GM15510 (cell line): ENCODE results near the gene UNKL.

ENCODE experiments used
- POLR2A ChIP-seq: IDR thresholded peaks from 3 replicates; pipeline ENCODE4 v1.6.1; 2011; ENCODE audit warnings: borderline replicate concordance; ENCODE audit not compliant: insufficient read length; ENCODE audit errors: extremely low read depth

The UNKL gene

DNA sequence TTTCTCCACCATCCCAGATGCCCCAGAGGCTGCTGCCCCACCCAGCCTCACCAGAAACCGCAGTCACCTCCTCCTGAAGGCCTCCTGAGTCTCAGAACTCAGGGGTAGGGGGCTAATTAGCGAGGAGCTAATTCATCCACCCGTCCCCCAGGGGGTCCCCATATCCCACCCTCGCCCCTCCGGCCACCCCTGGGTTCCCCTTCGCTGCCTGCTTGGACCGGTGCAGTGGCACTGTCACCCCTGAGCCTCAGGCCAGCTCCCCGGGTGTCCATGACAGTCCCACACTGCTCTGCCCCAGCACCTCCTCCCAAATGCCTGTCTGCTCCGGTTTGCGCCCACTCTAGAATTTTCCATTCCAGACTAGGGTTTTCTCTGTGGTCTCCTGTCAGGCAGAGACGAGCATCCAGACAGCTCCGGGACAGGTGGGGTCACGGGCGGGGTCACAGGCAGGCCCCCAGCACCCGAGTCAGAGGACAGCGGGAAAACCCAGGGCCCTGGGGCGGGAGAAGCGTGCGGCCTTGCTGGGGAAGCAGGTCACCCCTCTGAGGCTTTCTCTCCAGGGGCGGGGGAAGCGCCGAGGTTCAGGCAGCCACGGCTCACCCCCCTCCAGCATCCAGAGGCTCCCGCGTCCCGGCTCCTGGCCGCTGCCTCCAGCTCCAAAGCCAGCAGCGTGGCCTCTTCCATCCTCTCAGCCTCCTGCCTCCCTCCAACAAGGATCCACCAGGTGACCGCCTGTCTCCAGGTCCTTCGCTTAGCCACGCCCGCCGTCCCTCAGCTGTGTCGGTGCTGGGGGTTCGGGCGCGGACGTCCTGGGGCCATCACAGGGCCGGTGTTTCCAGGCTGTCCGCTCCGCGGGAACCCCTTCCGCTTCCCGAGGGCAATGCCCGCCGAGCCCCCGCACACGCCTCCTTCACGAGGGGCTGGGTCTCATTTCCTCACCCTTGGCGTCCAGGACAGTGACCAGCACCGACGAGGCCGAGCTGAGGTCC, 13.3 kb upstream of the UNKL start:
- no peak for TF ChIP-seq POLR2A

GRCh38 chr16:1426734-1427471, 12.4 kb upstream of the UNKL start:
- no peak for TF ChIP-seq POLR2A

DNA sequence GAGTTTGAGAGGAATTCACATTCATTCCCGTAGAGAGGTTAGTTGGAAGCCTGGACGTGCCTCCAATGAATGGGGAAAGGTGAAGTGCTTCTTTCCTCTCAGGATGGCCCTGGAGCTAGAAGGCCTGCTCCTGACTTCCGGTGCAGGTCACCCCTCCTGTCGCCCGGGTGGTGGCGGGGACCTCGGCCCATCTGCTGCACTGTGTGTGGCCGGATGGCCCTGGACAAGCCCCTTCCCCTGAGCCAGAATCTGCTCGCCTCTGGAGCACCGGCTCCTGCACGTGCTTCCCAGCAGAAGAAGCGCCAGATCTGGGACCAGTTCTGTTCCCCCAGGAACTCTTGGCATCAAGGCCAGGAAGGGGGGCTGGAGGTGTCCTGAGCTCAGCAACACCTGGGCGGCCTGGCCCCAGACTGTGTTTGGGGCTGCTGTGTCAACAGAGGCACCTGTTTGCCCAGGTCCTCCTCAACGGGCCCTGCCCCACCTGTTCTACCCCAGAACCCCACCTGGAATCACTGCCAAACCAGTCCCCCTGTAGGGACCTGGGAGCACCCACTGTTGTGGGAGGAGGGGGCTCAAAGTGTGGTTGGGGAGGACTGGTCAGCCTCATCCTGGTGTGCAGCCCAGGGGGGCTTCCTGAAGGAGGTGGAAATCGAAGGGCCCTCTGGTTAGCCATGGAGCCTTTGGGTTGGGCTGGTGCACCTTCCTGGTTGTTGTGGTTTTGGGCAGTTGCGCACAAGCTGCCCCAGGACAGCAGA, 11.3 kb upstream of the UNKL start:
- TF ChIP-seq POLR2A, result no peak

DNA sequence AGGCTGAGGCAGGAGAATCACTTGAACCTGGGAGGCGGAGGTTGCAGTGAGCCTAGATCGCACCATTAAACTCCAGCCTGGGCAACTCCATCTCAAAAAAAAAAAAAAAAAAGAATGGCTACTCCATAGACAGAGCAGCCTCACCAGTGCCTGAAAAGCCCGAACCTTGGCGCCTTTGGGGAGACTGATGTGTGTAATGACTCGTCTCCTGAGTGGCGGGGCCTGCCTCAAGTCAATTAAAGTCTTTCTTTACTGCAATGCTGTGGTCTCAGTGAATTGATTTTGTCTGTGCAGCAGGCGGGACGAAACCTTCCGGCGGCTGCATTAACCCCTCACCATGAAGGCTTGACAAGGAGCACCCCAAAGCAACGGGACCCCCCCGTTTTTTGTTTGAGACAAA, 9.5 kb upstream of the UNKL start:
- TF ChIP-seq POLR2A, result no peak

GRCh38 chr16:1422076-1422475, 7.6 kb upstream of the UNKL start:
- TF ChIP-seq POLR2A, result no peak

DNA sequence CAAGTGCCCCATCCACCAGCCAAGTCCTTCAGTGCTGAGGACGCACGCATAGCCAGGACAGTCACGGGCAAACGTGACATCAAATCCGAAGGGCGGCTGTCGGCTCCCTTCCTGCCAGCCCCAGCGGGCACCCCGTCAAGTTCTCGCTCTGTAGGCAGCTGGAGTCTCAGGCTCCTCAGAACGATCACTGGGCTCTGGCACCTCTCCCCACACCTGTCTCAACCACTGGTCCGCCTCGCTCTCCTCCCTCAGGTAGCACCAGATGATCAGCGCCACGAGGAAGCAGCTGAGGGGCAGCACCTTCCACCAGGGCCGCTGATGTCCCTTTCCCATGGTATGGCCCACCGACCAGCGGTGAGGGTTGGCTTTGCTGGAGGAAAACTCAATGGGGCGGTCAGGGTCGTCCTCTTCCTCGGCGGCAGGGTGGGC, 5.6 kb upstream of the UNKL start:
- TF ChIP-seq POLR2A, result no peak

DNA sequence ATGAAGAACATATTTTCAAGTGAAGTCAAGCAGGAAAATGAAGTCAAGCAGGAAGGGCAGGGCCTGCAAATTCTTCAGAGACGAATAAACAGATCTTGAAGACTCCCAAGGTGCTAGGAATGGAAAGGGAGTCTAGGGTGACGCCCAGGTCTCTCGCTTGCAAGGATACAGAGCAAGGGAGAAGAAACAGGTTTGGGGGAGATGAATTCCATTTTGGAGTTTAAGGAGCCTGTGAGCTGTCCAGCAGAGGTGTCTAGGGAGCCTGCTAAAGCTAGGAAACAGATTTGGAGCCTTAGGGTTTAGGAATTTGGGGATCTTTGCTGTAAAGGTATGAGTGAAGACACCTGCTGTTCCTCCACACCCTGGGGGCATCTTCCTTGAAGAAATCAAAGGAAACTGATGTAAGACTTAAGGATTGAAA, 2.0 kb upstream of the UNKL start:
- no peak for TF ChIP-seq POLR2A

DNA sequence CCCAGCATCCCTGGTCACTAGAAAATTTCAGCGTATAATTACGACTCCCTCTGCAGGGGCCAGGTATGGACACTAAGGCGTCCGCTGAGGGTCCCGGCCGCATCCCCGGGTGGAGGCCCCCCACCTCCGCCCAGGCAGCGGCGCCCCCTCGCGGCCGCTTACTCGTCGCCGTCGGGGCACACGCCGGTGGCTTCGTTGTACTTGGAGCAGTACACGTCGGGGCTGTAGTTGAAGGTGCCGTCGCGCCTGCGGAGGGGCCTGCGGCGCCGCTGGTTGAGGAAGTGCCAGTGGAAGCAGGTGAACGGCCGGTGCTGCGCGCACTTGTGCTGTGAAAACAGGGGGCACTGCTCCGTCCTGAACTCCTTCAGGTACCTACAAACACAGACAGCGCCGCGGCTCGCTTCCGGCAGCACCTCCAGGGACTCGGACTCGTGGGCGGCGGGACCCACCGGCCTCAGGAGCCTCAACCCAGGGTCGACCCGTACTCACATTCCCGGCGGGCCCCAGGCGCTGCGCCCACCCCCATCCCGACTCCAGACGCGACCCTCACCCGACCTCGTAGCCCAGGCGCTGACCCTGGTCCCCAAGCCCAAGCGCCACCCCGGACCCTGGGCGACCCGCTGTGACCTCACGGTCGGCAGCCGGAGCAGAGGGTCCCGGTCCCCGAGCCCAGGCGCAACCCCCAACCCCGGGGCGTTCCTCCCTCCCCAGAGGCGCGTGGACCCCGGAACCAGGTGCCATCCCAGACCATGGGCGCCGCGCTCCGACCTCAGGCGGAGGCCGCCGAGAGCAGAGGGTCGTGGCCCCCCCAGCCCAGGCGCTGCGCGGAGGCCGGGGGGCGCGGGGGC, 596 bp downstream of the UNKL start:
- TF ChIP-seq POLR2A, result peak; percentile 6

GRCh38 chr16:1412847-1413246, 1.7 kb downstream of the UNKL start:
- no peak for TF ChIP-seq POLR2A

- no peak for TF ChIP-seq POLR2A
Measured at GRCh38 chr16:1408171-1408837, 6.2 kb downstream of the UNKL start.

- TF ChIP-seq POLR2A, result no peak
Measured at GRCh38 chr16:1407753-1408152, 6.8 kb downstream of the UNKL start.

DNA sequence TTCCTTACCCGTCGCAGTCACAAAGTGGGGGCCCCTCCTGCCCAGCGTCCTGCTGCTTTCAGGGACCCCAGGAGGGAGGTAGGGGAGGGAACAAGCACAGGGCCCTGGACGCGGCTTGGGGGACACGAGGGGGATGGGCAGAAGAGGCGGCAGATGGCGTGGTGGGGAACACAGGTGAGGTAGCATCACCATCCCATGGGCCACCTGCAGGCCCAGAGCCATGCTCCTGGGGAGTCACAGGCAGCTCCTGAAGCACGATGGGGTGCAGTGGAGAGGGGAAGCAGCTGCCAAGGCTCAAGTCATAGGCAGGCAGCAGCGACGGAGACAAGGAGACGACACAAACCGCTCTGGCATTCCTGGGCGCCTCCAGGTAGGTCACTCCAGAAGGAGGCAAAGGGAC, 10.8 kb downstream of the UNKL start:
- TF ChIP-seq POLR2A, result no peak

- no peak for TF ChIP-seq POLR2A
Measured at GRCh38 chr16:1403036-1403435, 11.5 kb downstream of the UNKL start.
